Breast epithelium (tissue), 3 donors: Measurements from ENCODE around the gene MAN1A1.

Experiments used
- CTCF ChIP-seq, 3 donors: fragments of 450-650 bp; IDR thresholded peaks; one replicate each; pipeline ENCODE4 v1.5.1; 2016 to 2017; ENCODE audit warnings: antibody characterized with exemption in 3 of 3, mild to moderate bottlenecking in 3 of 3, moderate library complexity in 3 of 3
- POLR2A ChIP-seq: fragments of 450-650 bp; IDR thresholded peaks from one replicate; pipeline ENCODE4 v1.6.1; 2016; ENCODE audit warnings: antibody characterized with exemption, mild to moderate bottlenecking, moderate library complexity
- POLR2AphosphoS5 ChIP-seq, 3 donors: sonication (generic); formaldehyde crosslinking; IDR thresholded peaks; one replicate each; pipeline ENCODE4 v1.6.1; 2017; ENCODE audit warnings: antibody characterized with exemption in 3 of 3

GRCh38 chr6:119353696-119354095 is 4.1 kb upstream of the MAN1A1 start:
- no peak for TF ChIP-seq CTCF (IDR thresholded peaks at IDR 0.05)
- no peak for TF ChIP-seq POLR2AphosphoS5 (IDR thresholded peaks at IDR 0.05)
- no peak for TF ChIP-seq POLR2A
